Measurements from ENCODE around the gene DOK6. TPM values are rescaled to one million over a fixed set of nuclear protein-coding genes. Genes with fewer than 3 reads are reported as not detected.

The DOK6 gene
- total and polyA plus RNA-seq, 10 of the 15 experiments (the other 5 are each of a cell fraction or from before 2014, with no cell fraction given), result 0.01 to 0.09 (median 0.04) TPM; not detected in 4

DNA sequence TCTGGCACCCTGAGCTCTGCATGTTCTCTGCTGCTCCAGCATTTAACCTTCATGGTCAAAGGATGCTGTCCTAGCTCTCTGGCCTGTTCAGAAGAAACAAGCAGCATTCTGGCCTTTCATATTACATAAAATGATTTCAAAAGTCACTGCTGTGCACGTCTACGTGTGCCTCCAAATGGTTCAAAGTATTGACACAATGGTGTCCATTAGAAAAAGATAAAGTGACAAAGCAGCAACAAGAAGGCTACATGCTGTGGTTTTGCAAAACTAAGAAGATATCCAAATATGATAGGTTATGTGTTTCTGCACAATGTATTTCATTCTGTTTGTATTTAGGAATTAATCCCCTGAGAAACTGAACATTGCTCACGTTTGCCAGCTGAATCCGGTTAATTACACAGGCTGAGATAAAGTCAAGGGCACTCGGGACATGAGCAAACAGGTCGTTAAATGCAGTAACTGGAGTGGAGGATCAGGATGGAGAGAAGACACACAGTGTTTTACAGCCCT, 258.5 kb downstream of the DOK6 start:
- no TSS peak for BruUV-seq (replicated peaks)
- Histone ChIP-seq H3K36me3 (ENCODE audit: control insufficient read depth in 2 of 2, insufficient read depth in 2 of 2, low read length in 1 of 2) (no peaks in the 10 kb centered on the region), H3K4me2 (ENCODE audit: control insufficient read depth, insufficient read depth) (no peak overlapping the region), H3K27ac (ENCODE audit: control insufficient read depth, insufficient read depth) (no peak overlapping the region), H4K20me1 (ENCODE audit: control insufficient read depth, insufficient read depth) (no peaks in the 10 kb centered on the region), H3K4me1 (ENCODE audit: control insufficient read depth, insufficient read depth, low read length) (no peaks in the 10 kb centered on the region), H3K9ac (ENCODE audit: control insufficient read depth, insufficient read depth, low read length) (no peak overlapping the region), H3K9me3 (replicated peaks; ENCODE audit: control insufficient read depth, insufficient read depth, low read length) (no peaks in the 10 kb centered on the region), H2AFZ (ENCODE audit: control insufficient read depth, low read depth, low read length) (no peak overlapping the region), H3K27me3 (replicated peaks in 1 of 2; ENCODE audit: control insufficient read depth in 2 of 2, insufficient read depth in 2 of 2, low read length in 1 of 2) (peaks cover 0 to 3% of the 10 kb centered on the region in 2 experiments; a peak in 1 of 4 replicates), H3K79me2 (ENCODE audit: control insufficient read depth, insufficient read depth, low read length) (no peaks in the 10 kb centered on the region), H3K4me3 (no peak overlapping the region)
- CTCF ChIA-PET, result no interaction called here
- SMC1A ChIA-PET (ENCODE audit: uncharacterized antibody, unreplicated experiment), result interaction anchor here (0.6 to 1.7 kb wide), 2 partner anchors 14 to 618 kb away, joined by 4 read pairs; no protein-coding TSS in a partner anchor
- RAD21 ChIA-PET (ENCODE audit: unreplicated experiment), result no interaction called here
- intact Hi-C loops (cut with micrococcal nuclease; ENCODE audit: unreplicated experiment) (no loop called here), in situ Hi-C loops (cut with MboI) (no loop called here)
- FAIRE-seq (no peak), DNase-seq (ENCODE audit: low read depth, low spot score) (no peak), ATAC-seq (no peak)
- POLR2A ChIA-PET, result no interaction called here
- no peak for TF ChIP-seq SRF (IDR thresholded peaks at IDR 0.05; ENCODE audit: low read depth in 2 of 2, low read length in 2 of 2)
- no peak for TF ChIP-seq SMAD1 (IDR thresholded peaks at IDR 0.05; ENCODE audit: low read depth, partially characterized antibody)
- no peak for TF ChIP-seq RBBP5 (conservative IDR thresholded peaks at IDR 0.05)
- no peak for TF ChIP-seq CHD4 (IDR thresholded peaks at IDR 0.05)
- TF ChIP-seq, protein P1, sequence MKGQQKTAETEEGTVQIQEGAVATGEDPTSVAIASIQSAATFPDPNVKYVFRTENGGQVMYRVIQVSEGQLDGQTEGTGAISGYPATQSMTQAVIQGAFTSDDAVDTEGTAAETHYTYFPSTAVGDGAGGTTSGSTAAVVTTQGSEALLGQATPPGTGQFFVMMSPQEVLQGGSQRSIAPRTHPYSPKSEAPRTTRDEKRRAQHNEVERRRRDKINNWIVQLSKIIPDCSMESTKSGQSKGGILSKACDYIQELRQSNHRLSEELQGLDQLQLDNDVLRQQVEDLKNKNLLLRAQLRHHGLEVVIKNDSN (IDR thresholded peaks at IDR 0.05; ENCODE audit: borderline replicate concordance, extremely low read length, insufficient read depth, low read depth, low read length), result no peak
- TF ChIP-seq, protein P2, sequence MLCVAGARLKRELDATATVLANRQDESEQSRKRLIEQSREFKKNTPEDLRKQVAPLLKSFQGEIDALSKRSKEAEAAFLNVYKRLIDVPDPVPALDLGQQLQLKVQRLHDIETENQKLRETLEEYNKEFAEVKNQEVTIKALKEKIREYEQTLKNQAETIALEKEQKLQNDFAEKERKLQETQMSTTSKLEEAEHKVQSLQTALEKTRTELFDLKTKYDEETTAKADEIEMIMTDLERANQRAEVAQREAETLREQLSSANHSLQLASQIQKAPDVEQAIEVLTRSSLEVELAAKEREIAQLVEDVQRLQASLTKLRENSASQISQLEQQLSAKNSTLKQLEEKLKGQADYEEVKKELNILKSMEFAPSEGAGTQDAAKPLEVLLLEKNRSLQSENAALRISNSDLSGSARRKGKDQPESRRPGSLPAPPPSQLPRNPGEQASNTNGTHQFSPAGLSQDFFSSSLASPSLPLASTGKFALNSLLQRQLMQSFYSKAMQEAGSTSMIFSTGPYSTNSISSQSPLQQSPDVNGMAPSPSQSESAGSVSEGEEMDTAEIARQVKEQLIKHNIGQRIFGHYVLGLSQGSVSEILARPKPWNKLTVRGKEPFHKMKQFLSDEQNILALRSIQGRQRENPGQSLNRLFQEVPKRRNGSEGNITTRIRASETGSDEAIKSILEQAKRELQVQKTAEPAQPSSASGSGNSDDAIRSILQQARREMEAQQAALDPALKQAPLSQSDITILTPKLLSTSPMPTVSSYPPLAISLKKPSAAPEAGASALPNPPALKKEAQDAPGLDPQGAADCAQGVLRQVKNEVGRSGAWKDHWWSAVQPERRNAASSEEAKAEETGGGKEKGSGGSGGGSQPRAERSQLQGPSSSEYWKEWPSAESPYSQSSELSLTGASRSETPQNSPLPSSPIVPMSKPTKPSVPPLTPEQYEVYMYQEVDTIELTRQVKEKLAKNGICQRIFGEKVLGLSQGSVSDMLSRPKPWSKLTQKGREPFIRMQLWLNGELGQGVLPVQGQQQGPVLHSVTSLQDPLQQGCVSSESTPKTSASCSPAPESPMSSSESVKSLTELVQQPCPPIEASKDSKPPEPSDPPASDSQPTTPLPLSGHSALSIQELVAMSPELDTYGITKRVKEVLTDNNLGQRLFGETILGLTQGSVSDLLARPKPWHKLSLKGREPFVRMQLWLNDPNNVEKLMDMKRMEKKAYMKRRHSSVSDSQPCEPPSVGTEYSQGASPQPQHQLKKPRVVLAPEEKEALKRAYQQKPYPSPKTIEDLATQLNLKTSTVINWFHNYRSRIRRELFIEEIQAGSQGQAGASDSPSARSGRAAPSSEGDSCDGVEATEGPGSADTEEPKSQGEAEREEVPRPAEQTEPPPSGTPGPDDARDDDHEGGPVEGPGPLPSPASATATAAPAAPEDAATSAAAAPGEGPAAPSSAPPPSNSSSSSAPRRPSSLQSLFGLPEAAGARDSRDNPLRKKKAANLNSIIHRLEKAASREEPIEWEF (IDR thresholded peaks at IDR 0.05; ENCODE audit: insufficient replicate concordance, low read depth, low read length), result no peak
- TF ChIP-seq RAD21 (IDR thresholded peaks at IDR 0.05; ENCODE audit: insufficient read depth, low read depth, low read length), result no peak
- no peak for TF ChIP-seq YBX1 (IDR thresholded peaks at IDR 0.05)
- no peak for TF ChIP-seq STAT3 (IDR thresholded peaks at IDR 0.05; ENCODE audit: low read depth, low read length)
- no peak for TF ChIP-seq ATF7 (IDR thresholded peaks at IDR 0.05; ENCODE audit: low read depth)
- TF ChIP-seq YY1 (IDR thresholded peaks at IDR 0.05; ENCODE audit: low read depth, low read length), result no peak
- no peak for TF ChIP-seq HDAC6 (IDR thresholded peaks at IDR 0.05; ENCODE audit: unreplicated experiment)
- TF ChIP-seq TCF12 (IDR thresholded peaks at IDR 0.05; ENCODE audit: low read depth, low read length), result no peak
- TF ChIP-seq, protein P3, sequence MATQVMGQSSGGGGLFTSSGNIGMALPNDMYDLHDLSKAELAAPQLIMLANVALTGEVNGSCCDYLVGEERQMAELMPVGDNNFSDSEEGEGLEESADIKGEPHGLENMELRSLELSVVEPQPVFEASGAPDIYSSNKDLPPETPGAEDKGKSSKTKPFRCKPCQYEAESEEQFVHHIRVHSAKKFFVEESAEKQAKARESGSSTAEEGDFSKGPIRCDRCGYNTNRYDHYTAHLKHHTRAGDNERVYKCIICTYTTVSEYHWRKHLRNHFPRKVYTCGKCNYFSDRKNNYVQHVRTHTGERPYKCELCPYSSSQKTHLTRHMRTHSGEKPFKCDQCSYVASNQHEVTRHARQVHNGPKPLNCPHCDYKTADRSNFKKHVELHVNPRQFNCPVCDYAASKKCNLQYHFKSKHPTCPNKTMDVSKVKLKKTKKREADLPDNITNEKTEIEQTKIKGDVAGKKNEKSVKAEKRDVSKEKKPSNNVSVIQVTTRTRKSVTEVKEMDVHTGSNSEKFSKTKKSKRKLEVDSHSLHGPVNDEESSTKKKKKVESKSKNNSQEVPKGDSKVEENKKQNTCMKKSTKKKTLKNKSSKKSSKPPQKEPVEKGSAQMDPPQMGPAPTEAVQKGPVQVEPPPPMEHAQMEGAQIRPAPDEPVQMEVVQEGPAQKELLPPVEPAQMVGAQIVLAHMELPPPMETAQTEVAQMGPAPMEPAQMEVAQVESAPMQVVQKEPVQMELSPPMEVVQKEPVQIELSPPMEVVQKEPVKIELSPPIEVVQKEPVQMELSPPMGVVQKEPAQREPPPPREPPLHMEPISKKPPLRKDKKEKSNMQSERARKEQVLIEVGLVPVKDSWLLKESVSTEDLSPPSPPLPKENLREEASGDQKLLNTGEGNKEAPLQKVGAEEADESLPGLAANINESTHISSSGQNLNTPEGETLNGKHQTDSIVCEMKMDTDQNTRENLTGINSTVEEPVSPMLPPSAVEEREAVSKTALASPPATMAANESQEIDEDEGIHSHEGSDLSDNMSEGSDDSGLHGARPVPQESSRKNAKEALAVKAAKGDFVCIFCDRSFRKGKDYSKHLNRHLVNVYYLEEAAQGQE (IDR thresholded peaks at IDR 0.05; ENCODE audit: low read depth, low read length), result no peak
- WGBS (ENCODE audit: insufficient coverage, insufficient replicate concordance, low lambda C conversion rate, missing lambda C conversion rate), result 31% methylated on average over 6 of the region's 6 CpGs
